ENCODE data around the gene UBE2S.
A peak's percentile ranks its signal among the peaks of the same experiment; 100 is the strongest.

The UBE2S gene

GRCh38 chr19:55449469-55449868 lies 41.9 kb upstream of the UBE2S start:
- TF ChIP-seq RAD21 (IDR thresholded peaks at IDR 0.05; ENCODE audit: low read depth), result no peak
- no peak for TF ChIP-seq FOXM1 (IDR thresholded peaks at IDR 0.05; ENCODE audit: borderline replicate concordance, low read depth)
- no peak for TF ChIP-seq NFIC (IDR thresholded peaks at IDR 0.05)
- TF ChIP-seq TEAD4 (IDR thresholded peaks at IDR 0.05), result no peak
- no peak for TF ChIP-seq YY1 (IDR thresholded peaks at IDR 0.05; ENCODE audit: low read depth)

GRCh38 chr19:55447421-55448174 lies 40.0 kb upstream of the UBE2S start:
- TF ChIP-seq CREB1 (IDR thresholded peaks at IDR 0.05; ENCODE audit: low read depth) (no peak), EP300 (IDR thresholded peaks at IDR 0.05; ENCODE audit: borderline replicate concordance) (peak; percentile 45; the same call in 1 of the 2 replicates), YY1 (IDR thresholded peaks at IDR 0.05; ENCODE audit: low read depth) (0 out of 2 replicates have a peak, but pooled peaks have one; percentile 17), CEBPB (IDR thresholded peaks at IDR 0.05) (peak; percentile 38; the same call in 1 of the 2 replicates), ZBTB7A (IDR thresholded peaks at IDR 0.05; ENCODE audit: low read depth) (no peak), REST (IDR thresholded peaks at IDR 0.05; ENCODE audit: low read depth) (no peak), TEAD4 (IDR thresholded peaks at IDR 0.05) (peak; percentile 52; the same call in 1 of the 2 replicates), MAX (IDR thresholded peaks at IDR 0.05) (peak; percentile 83), EGR1 (IDR thresholded peaks at IDR 0.05) (no peak), TCF12 (IDR thresholded peaks at IDR 0.05; ENCODE audit: low read depth) (peak; percentile 33; the same call in 1 of the 2 replicates), TAF1 (IDR thresholded peaks at IDR 0.05; ENCODE audit: low read depth) (no peak), USF1 (IDR thresholded peaks at IDR 0.05) (peak; percentile 64), FOXM1 (IDR thresholded peaks at IDR 0.05; ENCODE audit: borderline replicate concordance, low read depth) (no peak), RAD21 (IDR thresholded peaks at IDR 0.05; ENCODE audit: low read depth) (no peak), NFIC (IDR thresholded peaks at IDR 0.05) (peak; percentile 95)

- TF ChIP-seq NFIC (IDR thresholded peaks at IDR 0.05) (no peak), RAD21 (IDR thresholded peaks at IDR 0.05; ENCODE audit: low read depth) (no peak), EGR1 (IDR thresholded peaks at IDR 0.05) (no peak), EP300 (IDR thresholded peaks at IDR 0.05; ENCODE audit: borderline replicate concordance) (no peak), TEAD4 (IDR thresholded peaks at IDR 0.05) (no peak), USF1 (IDR thresholded peaks at IDR 0.05) (no peak), CREB1 (IDR thresholded peaks at IDR 0.05; ENCODE audit: low read depth) (no peak), CEBPB (IDR thresholded peaks at IDR 0.05) (no peak), REST (IDR thresholded peaks at IDR 0.05; ENCODE audit: low read depth) (no peak), MAX (IDR thresholded peaks at IDR 0.05) (no peak), FOXM1 (IDR thresholded peaks at IDR 0.05; ENCODE audit: borderline replicate concordance, low read depth) (no peak), TCF12 (IDR thresholded peaks at IDR 0.05; ENCODE audit: low read depth) (no peak), TAF1 (IDR thresholded peaks at IDR 0.05; ENCODE audit: low read depth) (no peak), ZBTB7A (IDR thresholded peaks at IDR 0.05; ENCODE audit: low read depth) (no peak), YY1 (IDR thresholded peaks at IDR 0.05; ENCODE audit: low read depth) (no peak)
Observed at GRCh38 chr19:55446060-55446459, 38.5 kb upstream of the UBE2S start.

- TF ChIP-seq USF1 (IDR thresholded peaks at IDR 0.05) (no peak), TEAD4 (IDR thresholded peaks at IDR 0.05) (no peak), EGR1 (IDR thresholded peaks at IDR 0.05) (no peak), RAD21 (IDR thresholded peaks at IDR 0.05; ENCODE audit: low read depth) (no peak), FOXM1 (IDR thresholded peaks at IDR 0.05; ENCODE audit: borderline replicate concordance, low read depth) (no peak), ZBTB7A (IDR thresholded peaks at IDR 0.05; ENCODE audit: low read depth) (no peak), CEBPB (IDR thresholded peaks at IDR 0.05) (no peak), MAX (IDR thresholded peaks at IDR 0.05) (no peak), NFIC (IDR thresholded peaks at IDR 0.05) (no peak)
Observed at GRCh38 chr19:55444646-55445045, 37.1 kb upstream of the UBE2S start.

Measured in Ishikawa (cell line).